OCI-LY7 (cell line): ENCODE data around the gene BIK. TPM values are rescaled to one million over a fixed set of nuclear protein-coding genes. Genes with fewer than 3 reads are reported as not detected.

Source experiments
- BruUV-seq: library from RNA; stranded (reverse); fragments of 400-500 nt; replicated peaks from 2 replicates; lab custom pipeline; 2021; lab: Mats Ljungman, UMichigan
- CTCF ChIA-PET: fragments of 300-600 bp; sonication (Branson Sonifier 250); formaldehyde crosslinking; loops from one replicate; lab custom pipeline; 2022; ENCODE audit warnings: antibody characterized with exemption; ENCODE audit not compliant: unreplicated experiment; lab: Charles Lee
- POLR2A ChIA-PET: fragments of 300-600 bp; sonication (Branson Sonifier 250); formaldehyde crosslinking; loops from one replicate; lab custom pipeline; 2022; ENCODE audit warnings: antibody characterized with exemption; lab: Charles Lee
- DNase-seq: peaks from one replicate; pipeline ENCODE4 v3.0.0-alpha.2; 2015; ENCODE audit warnings: low spot score
- H2AFZ ChIP-seq: fragments of 200-600 bp; sonication (generic), shearing (Covaris generic); 2 replicates; pipeline ENCODE4 v1.6.1; 2014; ENCODE audit warnings: mild to moderate bottlenecking, antibody characterized with exemption, low read length, moderate library complexity
- H3K27ac ChIP-seq: fragments of 200-600 bp; sonication (generic); 2 replicates; pipeline ENCODE4 v1.5.1; 2014; ENCODE audit warnings: mixed run types, low read depth, mild to moderate bottlenecking, moderate library complexity, low read length, inconsistent platforms; ENCODE audit not compliant: poor library complexity, severe bottlenecking
- H3K36me3 ChIP-seq: fragments of 200-600 bp; sonication (generic); 2 replicates; pipeline ENCODE4 v1.6.1; 2014; ENCODE audit warnings: mild to moderate bottlenecking, antibody characterized with exemption, low read length, moderate library complexity, mixed read lengths; ENCODE audit not compliant: insufficient read depth
- H3K4me1 ChIP-seq: fragments of 200-600 bp; sonication (generic); 2 replicates; pipeline ENCODE4 v1.5.1; 2014; ENCODE audit warnings: mild to moderate bottlenecking, low read length; ENCODE audit not compliant: insufficient read depth, poor library complexity, severe bottlenecking
- H3K4me2 ChIP-seq: fragments of 200-600 bp; sonication (generic); 2 replicates; pipeline ENCODE4 v1.6.1; 2014; ENCODE audit warnings: mild to moderate bottlenecking, low read length
- H3K4me3 ChIP-seq: fragments of 200-600 bp; sonication (generic); 2 replicates; pipeline ENCODE4 v1.5.1; 2014; ENCODE audit warnings: mild to moderate bottlenecking, low read depth, low read length; ENCODE audit not compliant: poor library complexity, severe bottlenecking
- H3K79me2 ChIP-seq: fragments of 200-600 bp; sonication (generic); 2 replicates; pipeline ENCODE4 v1.6.1; 2016; ENCODE audit warnings: low read depth, mild to moderate bottlenecking, low read length, moderate library complexity, mixed read lengths; ENCODE audit not compliant: insufficient read depth
- H3K9me2 ChIP-seq: fragments of 200-600 bp; sonication (generic); 2 replicates; pipeline ENCODE4 v1.6.1; 2016; ENCODE audit warnings: mild to moderate bottlenecking, low read length, mixed read lengths; ENCODE audit not compliant: insufficient read depth
- H3K9me3 ChIP-seq: fragments of 200-600 bp; sonication (generic); 2 replicates; pipeline ENCODE4 v1.6.1; 2014; ENCODE audit warnings: mild to moderate bottlenecking, mixed run types, low read length, mixed read lengths
- H4K20me1 ChIP-seq: fragments of 200-600 bp; sonication (generic); 2 replicates; pipeline ENCODE4 v1.6.1; 2014; ENCODE audit warnings: mild to moderate bottlenecking, antibody characterized with exemption, low read length, moderate library complexity, mixed read lengths; ENCODE audit not compliant: insufficient read depth
- EZH2phosphoT487 ChIP-seq: fragments of 200-600 bp; sonication (generic); IDR thresholded peaks from 2 replicates; pipeline ENCODE4 v1.6.1; 2018; ENCODE audit warnings: low read depth, borderline replicate concordance, mild to moderate bottlenecking, mixed run types, antibody characterized with exemption, low read length, moderate library complexity, mixed read lengths
- intact Hi-C: fragments of 100-400 bp; cut with micrococcal nuclease; formaldehyde crosslinking; loops from one replicate; pipeline ENCODE4 v1.10.0; 2022; ENCODE audit not compliant: unreplicated experiment
- total RNA-seq, 2 experiments: library from RNA; depleted of rRNA in 1 of 2; stranded (reverse); fragments of >200 nt in 1 of 2; shearing (Covaris generic) in 1 of 2; gene quantifications; 2 replicates each; pipeline ENCODE4 v1.2.3, GENCODE V29; 2014 to 2022
- TF ChIP-seq, protein P1 (sequence below): fragments of 200-600 bp; sonication (generic); conservative IDR thresholded peaks from 2 replicates; pipeline ENCODE4 v1.5.1; 2014; ENCODE audit warnings: mild to moderate bottlenecking, antibody characterized with exemption, low read length, moderate library complexity, mixed read lengths

BIK gene
- total RNA-seq, 2 experiments from 2014 or later = 88.4 to 143 TPM

DNA sequence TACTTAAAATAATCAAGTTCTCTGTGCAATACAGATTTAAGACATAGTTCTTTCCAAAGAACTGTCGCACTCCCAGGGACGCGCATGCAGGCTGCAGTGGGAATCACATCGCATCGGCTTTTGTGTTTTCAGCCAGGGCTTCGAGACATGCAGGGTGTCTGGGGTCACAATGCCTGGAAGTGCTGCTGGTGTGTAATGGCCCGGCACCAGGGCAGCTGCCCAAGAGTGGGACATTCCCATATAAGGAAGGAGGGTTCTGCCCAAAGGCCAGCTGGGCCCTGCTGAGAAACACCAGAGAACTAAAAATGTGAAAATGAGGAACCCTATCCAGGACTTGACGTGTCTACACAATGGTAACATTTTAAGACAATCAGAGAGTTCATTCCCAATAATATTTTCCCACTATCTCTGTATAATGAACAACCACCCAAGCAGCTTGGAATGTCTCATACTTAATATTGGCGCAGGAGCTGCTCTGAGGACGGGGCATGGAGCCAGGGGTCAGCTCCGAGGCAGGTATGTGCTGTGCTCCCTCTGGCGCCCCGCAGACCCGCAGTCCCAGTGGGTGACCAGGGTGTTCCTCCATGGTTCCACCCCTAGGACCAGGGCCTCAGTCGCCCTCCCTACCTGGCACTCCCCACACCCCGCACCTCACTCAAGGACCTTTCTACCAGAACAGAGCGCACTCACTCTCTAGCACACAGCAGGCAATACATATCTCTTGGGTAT lies 21.4 kb downstream of the BIK start:
- Histone ChIP-seq H3K27ac (no peak overlapping the region), H3K4me3 (no peak overlapping the region), H3K4me2 (no peak overlapping the region), H3K4me1 (peaks cover 50% of the 10 kb centered on the region), H3K9me3 (no peaks in the 10 kb centered on the region), H3K9me2 (no peaks in the 10 kb centered on the region), H2AFZ (no peak overlapping the region), H4K20me1 (no peaks in the 10 kb centered on the region; the same call in 1 of the 2 replicates), H3K36me3 (peaks cover 96% of the 10 kb centered on the region), H3K79me2 (peaks cover 2% of the 10 kb centered on the region; the same call in 1 of the 2 replicates)
- intact Hi-C loops = no loop called here
- ChIA-PET POLR2A (no interaction called here), CTCF (no interaction called here)
- no peak for DNase-seq
- TF ChIP-seq EZH2phosphoT487 = no peak
- TF ChIP-seq, protein P1, sequence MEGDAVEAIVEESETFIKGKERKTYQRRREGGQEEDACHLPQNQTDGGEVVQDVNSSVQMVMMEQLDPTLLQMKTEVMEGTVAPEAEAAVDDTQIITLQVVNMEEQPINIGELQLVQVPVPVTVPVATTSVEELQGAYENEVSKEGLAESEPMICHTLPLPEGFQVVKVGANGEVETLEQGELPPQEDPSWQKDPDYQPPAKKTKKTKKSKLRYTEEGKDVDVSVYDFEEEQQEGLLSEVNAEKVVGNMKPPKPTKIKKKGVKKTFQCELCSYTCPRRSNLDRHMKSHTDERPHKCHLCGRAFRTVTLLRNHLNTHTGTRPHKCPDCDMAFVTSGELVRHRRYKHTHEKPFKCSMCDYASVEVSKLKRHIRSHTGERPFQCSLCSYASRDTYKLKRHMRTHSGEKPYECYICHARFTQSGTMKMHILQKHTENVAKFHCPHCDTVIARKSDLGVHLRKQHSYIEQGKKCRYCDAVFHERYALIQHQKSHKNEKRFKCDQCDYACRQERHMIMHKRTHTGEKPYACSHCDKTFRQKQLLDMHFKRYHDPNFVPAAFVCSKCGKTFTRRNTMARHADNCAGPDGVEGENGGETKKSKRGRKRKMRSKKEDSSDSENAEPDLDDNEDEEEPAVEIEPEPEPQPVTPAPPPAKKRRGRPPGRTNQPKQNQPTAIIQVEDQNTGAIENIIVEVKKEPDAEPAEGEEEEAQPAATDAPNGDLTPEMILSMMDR = no peak
- no TSS peak for BruUV-seq

GRCh38 chr22:43133401-43133800 lies 22.9 kb downstream of the BIK start:
- Histone ChIP-seq H4K20me1 (no peaks in the 10 kb centered on the region; the same call in 1 of the 2 replicates), H3K27ac (no peak overlapping the region), H3K4me1 (peaks cover 37% of the 10 kb centered on the region), H3K79me2 (no peaks in the 10 kb centered on the region; the same call in 1 of the 2 replicates), H3K9me2 (no peaks in the 10 kb centered on the region), H3K36me3 (peaks cover 96% of the 10 kb centered on the region), H3K4me3 (no peak overlapping the region), H2AFZ (no peak overlapping the region), H3K4me2 (no peak overlapping the region), H3K9me3 (no peaks in the 10 kb centered on the region)
- no peak for TF ChIP-seq EZH2phosphoT487
- TF ChIP-seq, protein P1 = no peak
- no peak for DNase-seq
- intact Hi-C loops = no loop called here
- CTCF ChIA-PET = interaction anchor here (0.7 kb wide), 1 partner anchor 27 kb away, joined by 3 read pairs; no protein-coding TSS in a partner anchor
- POLR2A ChIA-PET = no interaction called here
- TSS peak; percentile 39 for BruUV-seq

DNA sequence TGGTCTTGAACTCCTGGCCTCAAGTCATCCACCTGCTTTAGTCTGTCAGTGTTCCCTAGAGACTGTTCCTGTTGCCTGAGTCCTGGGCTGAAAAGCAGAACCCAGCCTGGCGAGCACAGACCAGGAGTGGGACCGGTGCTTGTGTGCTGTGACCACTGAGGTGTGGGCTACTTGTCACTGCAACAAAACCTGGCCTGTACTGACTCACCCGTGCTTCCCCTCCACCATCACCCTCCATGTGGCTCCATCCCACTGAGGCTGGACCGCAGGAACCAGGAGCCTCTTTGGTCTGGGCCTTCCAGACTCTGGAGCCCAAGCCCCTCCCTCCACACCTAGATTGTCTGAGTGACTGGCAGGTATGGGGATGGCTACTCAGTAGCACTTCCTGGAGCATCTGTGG lies 24.0 kb downstream of the BIK start:
- intact Hi-C loops = no loop called here
- H3K79me2 ChIP-seq = no peaks in the 10 kb centered on the region
- H3K4me3 ChIP-seq = no peak overlapping the region
- no peak overlapping the region for H2AFZ ChIP-seq
- TF ChIP-seq, protein P1 = no peak
- TF ChIP-seq EZH2phosphoT487 = no peak
- BruUV-seq = no TSS peak
- no peak overlapping the region for H3K4me2 ChIP-seq
- peaks cover 26% of the 10 kb centered on the region for H3K4me1 ChIP-seq
- H4K20me1 ChIP-seq = no peaks in the 10 kb centered on the region; the same call in 1 of the 2 replicates
- no peak overlapping the region for H3K27ac ChIP-seq
- no peaks in the 10 kb centered on the region for H3K9me2 ChIP-seq
- no peak for DNase-seq
- CTCF ChIA-PET = no interaction called here
- H3K9me3 ChIP-seq = no peaks in the 10 kb centered on the region
- POLR2A ChIA-PET = interaction anchor here (0.7 kb wide), 1 partner anchor 742 kb away, joined by 3 read pairs; no protein-coding TSS in a partner anchor
- H3K36me3 ChIP-seq = peaks cover 95% of the 10 kb centered on the region
